HL-60 (cell line): ENCODE results near the gene USP40.

ENCODE experiments used
- DNase-seq, 2 experiments: peaks; one replicate each; pipeline ENCODE4 v3.0.0-alpha.2; 2010 to 2020; ENCODE audit warnings: low read depth in 1 of 2, low spot score in 1 of 2
- H3K27ac ChIP-seq: fragments of 250-450 bp; sonication (Bioruptor Pico); replicated peaks from 2 replicates; pipeline ENCODE4 v1.5.1; 2020; ENCODE audit warnings: mild to moderate bottlenecking, moderate library complexity
- H3K27me3 ChIP-seq: fragments of 250-450 bp; sonication (Bioruptor Pico); 2 replicates; pipeline ENCODE4 v1.5.1; 2021; ENCODE audit warnings: mild to moderate bottlenecking, moderate library complexity; ENCODE audit not compliant: insufficient read depth, poor library complexity, severe bottlenecking
- H3K4me3 ChIP-seq: replicated peaks from 2 replicates; pipeline ENCODE4 v1.5.1; 2011; ENCODE audit warnings: mild to moderate bottlenecking, control low read depth, low read length; ENCODE audit not compliant: insufficient read depth
- CTCF ChIP-seq: IDR thresholded peaks from one replicate; pipeline ENCODE4 v1.5.1; 2011; ENCODE audit warnings: low read length, control low read depth, inconsistent platforms; ENCODE audit not compliant: insufficient read depth
- GABPA ChIP-seq: IDR thresholded peaks from 2 replicates; pipeline ENCODE4 v1.6.1; 2012; ENCODE audit warnings: low read depth
- POLR2AphosphoS5 ChIP-seq: IDR thresholded peaks from 2 replicates; pipeline ENCODE4 v1.6.1; 2012; ENCODE audit warnings: low read depth
- REST ChIP-seq: IDR thresholded peaks from 2 replicates; pipeline ENCODE4 v1.6.1; 2012; ENCODE audit warnings: low read depth; ENCODE audit not compliant: insufficient replicate concordance
- SPI1 ChIP-seq: IDR thresholded peaks from 2 replicates; pipeline ENCODE4 v1.6.1; 2012; ENCODE audit warnings: low read depth, mild to moderate bottlenecking, borderline replicate concordance

USP40 gene

GRCh38 chr2:233501198-233502076 lies 65.1 kb downstream of the USP40 start:
- no peak overlapping the region for H3K27ac ChIP-seq
- no peak overlapping the region for H3K4me3 ChIP-seq
- TF ChIP-seq REST (no peak), POLR2AphosphoS5 (no peak), SPI1 (no peak), CTCF (no peak), GABPA (no peak)
- no peaks in the 10 kb centered on the region for H3K27me3 ChIP-seq
- DNase-seq: no peak

- H3K4me3 ChIP-seq: no peak overlapping the region
- H3K27me3 ChIP-seq: no peaks in the 10 kb centered on the region
- no peak for TF ChIP-seq REST
- TF ChIP-seq CTCF: no peak
- TF ChIP-seq GABPA: no peak
- no peak for TF ChIP-seq POLR2AphosphoS5
- TF ChIP-seq SPI1: no peak
- no peak for DNase-seq
- no peak overlapping the region for H3K27ac ChIP-seq
These were observed 66.7 kb downstream of the USP40 start for GRCh38 chr2:233499928-233500327.

- Histone ChIP-seq H3K4me3 (no peak overlapping the region), H3K27me3 (no peaks in the 10 kb centered on the region), H3K27ac (no peak overlapping the region)
- no peak for DNase-seq
- no peak for TF ChIP-seq POLR2AphosphoS5
- TF ChIP-seq CTCF: no peak
- no peak for TF ChIP-seq REST
- peak; percentile 73 for TF ChIP-seq SPI1
- no peak for TF ChIP-seq GABPA
These were observed 68.5 kb downstream of the USP40 start for GRCh38 chr2:233498126-233498525.
